HepG2 (cell line): ENCODE results near the gene HSDL1. TPM values are rescaled to one million over a fixed set of nuclear protein-coding genes. Genes with fewer than 3 reads are reported as not detected.

Experiments used
- ATAC-seq: fragments of 200-7000 bp; cut with Tn5 transposase; 3 replicates; pipeline ENCODE4 v1.9.1; 2020; ENCODE audit warnings: mild to moderate bottlenecking, moderate library complexity
- Bru-seq: library from RNA; stranded (reverse); fragments of 400-500 nt; gene quantifications from one replicate; lab custom pipeline; 2021; lab: Mats Ljungman, UMichigan
- BruChase-seq, 2 experiments: library from RNA; stranded (reverse); fragments of 400-500 nt; gene quantifications; one replicate each; lab custom pipeline; 2021; lab: Mats Ljungman, UMichigan
- BruUV-seq: library from RNA; stranded (reverse); fragments of 400-500 nt; replicated peaks from 2 replicates; lab custom pipeline; 2021; lab: Mats Ljungman, UMichigan
- CTCF ChIA-PET: fragments of 300-600 bp; formaldehyde crosslinking; extraction: SDS; loops from one replicate; lab custom pipeline; 2021; ENCODE audit warnings: low total read pairs, inconsistent platforms, low intra/inter-chr PET ratio; lab: Yijun Ruan, JAX
- POLR2A ChIA-PET: fragments of 350-600 bp; sonication (Branson Sonifier 250); formaldehyde crosslinking; loops from one replicate; lab custom pipeline; 2020; ENCODE audit warnings: antibody characterized with exemption, inconsistent platforms; lab: Yijun Ruan, JAX
- DNase-seq: peaks from one replicate; pipeline ENCODE4 v3.0.0-alpha.2; 2015; ENCODE audit warnings: low spot score
- FAIRE-seq: peaks from 3 replicates; lab custom pipeline; 2011; peaks lifted over from hg19 to GRCh38; lab: Jason Lieb, UNC
- H2AFZ ChIP-seq: one replicate; pipeline ENCODE4 v1.6.1; 2011; ENCODE audit warnings: low read length, inconsistent platforms
- H3K27ac ChIP-seq: fragments of 300-600 bp; 3 replicates; pipeline ENCODE4 v1.8.0; 2011; ENCODE audit warnings: mixed run types, mild to moderate bottlenecking, mixed read lengths, low read length, inconsistent platforms; ENCODE audit not compliant: insufficient read depth; ENCODE audit errors: extremely low read length
- H3K27me3 ChIP-seq, 2 experiments: fragments of 200-600 bp in 1 of 2; 2 replicates in 1 of 2; 3 replicates in 1 of 2; pipeline versions ENCODE4 v1.6.0 to v1.8.0; 2011; ENCODE audit warnings: low read length in 2 of 2, mild to moderate bottlenecking in 2 of 2, moderate library complexity in 2 of 2, inconsistent platforms in 1 of 2; ENCODE audit not compliant: insufficient read depth in 2 of 2, control insufficient read depth in 1 of 2
- H3K36me3 ChIP-seq, 2 experiments: fragments of 200-600 bp in 1 of 2; replicated peaks in 1 of 2; 2 replicates in 1 of 2; 3 replicates in 1 of 2; pipeline versions ENCODE4 v1.5.1 to v1.8.0; 2011; ENCODE audit warnings: low read length in 2 of 2, inconsistent platforms in 1 of 2; ENCODE audit not compliant: insufficient read depth in 2 of 2, control insufficient read depth in 1 of 2
- H3K4me1 ChIP-seq: 2 replicates; pipeline ENCODE4 v1.5.1; 2012; ENCODE audit warnings: low read length, inconsistent platforms; ENCODE audit not compliant: insufficient read depth
- H3K4me2 ChIP-seq: 2 replicates; pipeline ENCODE4 v1.6.0; 2011; ENCODE audit warnings: low read depth, low read length, inconsistent platforms
- H3K4me3 ChIP-seq, 3 experiments: fragments of 200-600 bp in 1 of 3; sonication (generic), shearing (Covaris generic) in 1 of 3; replicated peaks in 1 of 3; 2 replicates each; pipeline ENCODE4 v1.5.1; 2011 to 2016; ENCODE audit warnings: low read length in 3 of 3, inconsistent platforms in 2 of 3, low read depth in 2 of 3, mild to moderate bottlenecking in 2 of 3, control low read depth in 1 of 3, mixed read lengths in 1 of 3; ENCODE audit not compliant: insufficient read depth in 1 of 3
- H3K79me2 ChIP-seq: one replicate; pipeline ENCODE4 v1.6.1; 2011; ENCODE audit warnings: low read length, inconsistent platforms; ENCODE audit not compliant: insufficient read depth
- H3K9ac ChIP-seq: 2 replicates; pipeline ENCODE4 v1.6.0; 2011; ENCODE audit warnings: mild to moderate bottlenecking, low read depth, low read length, inconsistent platforms; ENCODE audit not compliant: insufficient read depth
- H3K9me3 ChIP-seq: 2 replicates; pipeline ENCODE4 v1.5.1; 2012; ENCODE audit warnings: mild to moderate bottlenecking, low read length
- H4K20me1 ChIP-seq: 2 replicates; pipeline ENCODE4 v1.6.0; 2011; ENCODE audit warnings: inconsistent platforms, mild to moderate bottlenecking, low read length, moderate library complexity; ENCODE audit not compliant: insufficient read depth
- ATF7-NPFF ChIP-seq: sonication (generic); formaldehyde crosslinking; IDR thresholded peaks from 2 replicates; pipeline ENCODE4 v1.8.1; 2023; ENCODE audit warnings: mild to moderate bottlenecking, low read depth, missing genetic modification reagents, moderate library complexity
- DDIT3 ChIP-seq: sonication (generic); formaldehyde crosslinking; IDR thresholded peaks from 2 replicates; pipeline ENCODE4 v1.4.0; 2020; ENCODE audit warnings: mild to moderate bottlenecking, missing genetic modification reagents
- E2F5 ChIP-seq: sonication (generic); formaldehyde crosslinking; conservative IDR thresholded peaks from 2 replicates; pipeline ENCODE4 v1.4.0; 2020; ENCODE audit warnings: missing genetic modification reagents
- HDAC2 ChIP-seq: sonication (generic); formaldehyde crosslinking; IDR thresholded peaks from 2 replicates; pipeline ENCODE4 v1.4.0; 2020; ENCODE audit warnings: missing genetic modification reagents
- HOXA5 ChIP-seq: sonication (generic); formaldehyde crosslinking; IDR thresholded peaks from 2 replicates; pipeline ENCODE4 v1.4.0; 2020; ENCODE audit warnings: missing genetic modification reagents
- ZKSCAN8 ChIP-seq: IDR thresholded peaks from 2 replicates; pipeline ENCODE4 v1.6.1; 2016; ENCODE audit warnings: borderline replicate concordance, missing genetic modification reagents, missing compliant biosample characterization
- ZNF124 ChIP-seq: sonication (generic); formaldehyde crosslinking; IDR thresholded peaks from 2 replicates; pipeline ENCODE4 v1.4.0; 2020; ENCODE audit warnings: missing genetic modification reagents
- ZNF382 ChIP-seq: sonication (generic); formaldehyde crosslinking; IDR thresholded peaks from 2 replicates; pipeline ENCODE4 v1.5.0; 2020; ENCODE audit warnings: missing genetic modification reagents, mild to moderate bottlenecking, borderline replicate concordance
- ZNF710 ChIP-seq: sonication (generic); formaldehyde crosslinking; IDR thresholded peaks from 2 replicates; pipeline ENCODE4 v1.5.0; 2020; ENCODE audit warnings: mild to moderate bottlenecking, missing genetic modification reagents, borderline replicate concordance
- whole genome bisulfite sequencing: methylation state at CpG from one replicate; pipeline ENCODE4 v1.1.6; 2017; ENCODE audit warnings: low lambda C conversion rate; 5-methylcytosine and 5-hydroxymethylcytosine counted together
- in situ Hi-C: cut with HindIII; loops from 2 replicates; pipeline ENCODE4 v1.10.0; 2017; ENCODE audit warnings: low pct_unique_long_range_greater_than_20kb; ENCODE audit not compliant: extremely low pct_ligation_motif_present
- intact Hi-C: fragments of 100-400 bp; cut with micrococcal nuclease; formaldehyde crosslinking; loops from one replicate; pipeline ENCODE4 v1.10.0; 2022; ENCODE audit not compliant: unreplicated experiment
- long read RNA-seq, 2 experiments: library from RNA in 1 of 2; library from polyadenylated mRNA in 1 of 2; stranded (forward) in 1 of 2; unstranded in 1 of 2; transcript quantifications; one replicate each; pipeline ENCODE4 v2.0.0, GENCODE V29; 2019 to 2022
- polyA minus RNA-seq, 3 experiments: library from RNA; depleted of rRNA, polyadenylated mRNA; stranded (reverse); fragments of >200 nt; gene quantifications; 2 replicates each; pipeline ENCODE4 v1.2.3, GENCODE V29; 2011; ENCODE audit warnings: low replicate concordance in 1 of 3
- polyA plus RNA-seq, 8 experiments: library from polyadenylated mRNA; depleted of rRNA in 3 of 8; stranded (reverse) in 7 of 8; unstranded in 1 of 8; fragments of >200 nt; fragmentation: Illumina TruSeq in 4 of 8; extraction: Trizol in 4 of 8; gene quantifications; 2 replicates each; pipeline versions ENCODE4 v1.2.1 to v1.2.3, GENCODE V29; 2011 to 2016; ENCODE audit warnings: low read depth in 4 of 8, missing spikeins in 1 of 8, mixed read lengths in 1 of 8; ENCODE audit not compliant: insufficient read depth in 1 of 8
- total RNA-seq, 5 experiments: library from RNA; depleted of rRNA; stranded (reverse); fragments of >200 nt; fragmentation: Illumina TruSeq; extraction: Trizol; gene quantifications; 2 replicates each; pipeline ENCODE4 v1.2.3, GENCODE V29; 2016; ENCODE audit warnings: low read depth in 1 of 5

The HSDL1 gene
- total RNA-seq (2016; rRNA removed; fragmentation: Illumina TruSeq; extraction: Trizol), result 41.0 and 49.7 TPM in 2 replicates
- total RNA-seq (2016; cell fraction: cytosol; rRNA removed; fragmentation: Illumina TruSeq; extraction: Trizol; ENCODE audit: low read depth), result 7.8 and 9.0 TPM in 2 replicates
- 44.0 and 52.4 TPM in 2 replicates for total RNA-seq (2016; cell fraction: insoluble cytoplasmic fraction; rRNA removed; fragmentation: Illumina TruSeq; extraction: Trizol)
- total RNA-seq (2016; cell fraction: membrane; rRNA removed; fragmentation: Illumina TruSeq; extraction: Trizol), result 24.0 and 24.1 TPM in 2 replicates
- 44.3 and 51.5 TPM in 2 replicates for total RNA-seq (2016; cell fraction: nucleus; rRNA removed; fragmentation: Illumina TruSeq; extraction: Trizol)
- 38.5 and 49.2 TPM in 2 replicates for polyA plus RNA-seq (2011; rRNA removed)
- 16.7 and 25.9 TPM in 2 replicates for polyA plus RNA-seq (2011; cell fraction: cytosol; rRNA removed)
- 63.7 and 74.4 TPM in 2 replicates for polyA plus RNA-seq (2011; cell fraction: nucleus; rRNA removed)
- 37.4 and 44.3 TPM in 2 replicates for polyA plus RNA-seq (2012)
- polyA plus RNA-seq (2016; cell fraction: cytosol; fragmentation: Illumina TruSeq; extraction: Trizol; ENCODE audit: low read depth), result 4.0 and 5.2 TPM in 2 replicates
- polyA plus RNA-seq (2016; cell fraction: insoluble cytoplasmic fraction; fragmentation: Illumina TruSeq; extraction: Trizol; ENCODE audit: low read depth), result 31.8 and 35.8 TPM in 2 replicates
- polyA plus RNA-seq (2016; cell fraction: membrane; fragmentation: Illumina TruSeq; extraction: Trizol; ENCODE audit: low read depth), result 9.4 and 9.5 TPM in 2 replicates
- 82.3 and 86.1 TPM in 2 replicates for polyA plus RNA-seq (2016; cell fraction: nucleus; fragmentation: Illumina TruSeq; extraction: Trizol; ENCODE audit: insufficient read depth, low read depth)
- polyA minus RNA-seq (2011; rRNA and poly(A)+ RNA removed; ENCODE audit: low replicate concordance), result 16.9 and 31.3 TPM in 2 replicates
- polyA minus RNA-seq (2011; cell fraction: cytosol; rRNA and poly(A)+ RNA removed), result 17.4 and 22.4 TPM in 2 replicates
- 37.8 and 49.3 TPM in 2 replicates for polyA minus RNA-seq (2011; cell fraction: nucleus; rRNA and poly(A)+ RNA removed)
- percentile 77 among the genes with signal in this experiment for Bru-seq, nascent RNA
- percentile 91 among the genes with signal in this experiment for BruChase-seq, experiment 1, labeled RNA remaining after a 6-hour chase
- BruChase-seq, experiment 2, labeled RNA remaining after a 2-hour chase, result percentile 86 among the genes with signal in this experiment
- long read RNA-seq, experiment 1, transcript HSDL1-201 (6 exons, 3,519 nt), result major isoform, 9 of 13 reads
- long read RNA-seq, experiment 1, partial matches to known transcripts, result 0 of 13 reads
- long read RNA-seq, experiment 1, other reads (novel, unspliced or antisense), result 2 of 13 reads
- long read RNA-seq, experiment 2, transcript HSDL1-201 (6 exons, 3,519 nt), result minor isoform, 6 of 46 reads
- long read RNA-seq, experiment 2, transcript HSDL1-208 (1 exons, 3,059 nt), result major isoform, 36 of 46 reads
- long read RNA-seq, experiment 2, partial matches to known transcripts, result 2 of 46 reads
- long read RNA-seq, experiment 2, other reads (novel, unspliced or antisense), result 0 of 46 reads

GRCh38 chr16:84144859-84145639 is at the start of gene HSDL1, which contains the start of gene DNAAF1:
Gene HSDL1, minus strand, starts transcription at chr16:84145177. Its CDS starts 13,856 bp downstream, at chr16:84131321.
Gene DNAAF1, plus strand, starts transcription at chr16:84145308. Its CDS starts 133 bp downstream, at chr16:84145441.
- FAIRE-seq (no peak), DNase-seq (peak; percentile 83), ATAC-seq (peak; percentile 74)
- ChIA-PET CTCF (interaction anchor here (1.8 kb wide), 1 partner anchor 30 kb away, joined by 6 read pairs; no protein-coding TSS in a partner anchor), POLR2A (interaction anchor here (0.7 to 1.4 kb wide), 3 partner anchors 28 to 55 kb away, joined by 3 to 24 read pairs (median 3); partner anchors contain the start of gene MBTPS1)
- H3K79me2 ChIP-seq, result peaks cover 33% of the 10 kb centered on the region
- H3K36me3 ChIP-seq, result no peaks in the 10 kb centered on the region
- H4K20me1 ChIP-seq, result peaks cover 3% of the 10 kb centered on the region; the same call in 1 of the 2 replicates
- no peaks in the 10 kb centered on the region for H3K9me3 ChIP-seq
- in situ Hi-C loops (no loop called here), intact Hi-C loops (loop anchor here (1.0 to 2.0 kb wide), 2 partner anchors 30 to 49 kb away; no protein-coding TSS in a partner anchor)
- peaks cover 2 to 10% of the 10 kb centered on the region in 2 experiments for H3K27me3 ChIP-seq
- no TSS peak for BruUV-seq
- under 1% methylated on average over 29 of the region's 89 CpGs for WGBS
- peak within 1 kb of the TSS; percentile 77 for H3K9ac ChIP-seq
- H3K4me1 ChIP-seq, result peaks cover 39% of the 10 kb centered on the region
- H3K4me3 ChIP-seq, result peak within 1 kb of the TSS; percentile 90 to 100 (median 92)
- H3K27ac ChIP-seq, result peak within 1 kb of the TSS; percentile 55
- peak within 1 kb of the TSS; percentile 97 for H3K4me2 ChIP-seq
- no peak within 1 kb of the TSS for H2AFZ ChIP-seq
- TF ChIP-seq ZKSCAN8 (CRISPR knock-in tag) (no peak), ZNF710 (CRISPR knock-in tag) (no peak; the same call in 1 of the 2 replicates), ZNF124 (CRISPR knock-in tag) (no peak), ATF7-NPFF (CRISPR knock-in tag) (peak; percentile 87; the same call in 1 of the 2 replicates), ZNF382 (CRISPR knock-in tag) (no peak), HOXA5 (CRISPR knock-in tag) (peak; percentile 78), DDIT3 (CRISPR knock-in tag) (no peak), HDAC2 (0 out of 2 replicates have a peak, but pooled peaks have one; percentile 21), E2F5 (CRISPR knock-in tag) (no peak)
